Skin of body (tissue), 2 donors: ENCODE data around the gene SLC1A5. TPM values are rescaled to one million over a fixed set of nuclear protein-coding genes. Genes with fewer than 3 reads are reported as not detected.
A peak's percentile ranks its signal among the peaks of the same experiment; 100 is the strongest.
"Not testable (repeated sequence)": the region's sequence is repeated elsewhere in the genome, so short reads cannot be mapped to it uniquely, and the experiment has no call there.

Experiments used
- DNase-seq: peaks from one replicate; lab custom pipeline; 2025; lab: John Stamatoyannopoulos, UW
- total RNA-seq: library from RNA; depleted of rRNA; stranded (reverse); fragments of >200 nt; gene quantifications from one replicate; pipeline ENCODE4 v1.2.3, GENCODE V29; 2014

SLC1A5 gene
- 21.0 TPM for total RNA-seq

- DNase-seq, result peak; percentile 90
Observed at GRCh38 chr19:46788262-46788967, at the start of gene SLC1A5. TSS of gene SLC1A5 (minus strand) at chr19:46788594. CDS start at chr19:46787965, 629 bp downstream.

GRCh38 chr19:46838160-46838559, 49.8 kb upstream of the SLC1A5 start:
- DNase-seq, result no peak

- DNase-seq, result no peak
Observed at GRCh38 chr19:46834984-46835383, 46.6 kb upstream of the SLC1A5 start.

GRCh38 chr19:46834121-46834520, 45.7 kb upstream of the SLC1A5 start:
- DNase-seq, result no peak

- no peak for DNase-seq
Observed at GRCh38 chr19:46830864-46831263, 42.5 kb upstream of the SLC1A5 start.

- no peak for DNase-seq
Observed at GRCh38 chr19:46828484-46828883, 40.1 kb upstream of the SLC1A5 start.

GRCh38 chr19:46825731-46826055, 37.3 kb upstream of the SLC1A5 start:
- DNase-seq, result no peak

- DNase-seq, result no peak
Observed at GRCh38 chr19:46824890-46825730, 36.7 kb upstream of the SLC1A5 start.

- no peak for DNase-seq
Observed at GRCh38 chr19:46823049-46823448, 34.7 kb upstream of the SLC1A5 start.

GRCh38 chr19:46822410-46822787, 34.0 kb upstream of the SLC1A5 start:
- DNase-seq, result not testable (repeated sequence)

- DNase-seq, result no peak
Observed at GRCh38 chr19:46821512-46822409, 33.4 kb upstream of the SLC1A5 start.

GRCh38 chr19:46818812-46819211, 30.4 kb upstream of the SLC1A5 start:
- no peak for DNase-seq

- DNase-seq, result no peak
Observed at GRCh38 chr19:46815833-46816627, 27.6 kb upstream of the SLC1A5 start.

- no peak for DNase-seq
Observed at GRCh38 chr19:46813839-46814358, 25.5 kb upstream of the SLC1A5 start.

- no peak for DNase-seq
Observed at GRCh38 chr19:46812977-46813838, 24.8 kb upstream of the SLC1A5 start.

GRCh38 chr19:46809534-46810272, 21.3 kb upstream of the SLC1A5 start:
- no peak for DNase-seq

GRCh38 chr19:46806656-46807055, 18.3 kb upstream of the SLC1A5 start:
- no peak for DNase-seq

GRCh38 chr19:46804432-46804831, 16.0 kb upstream of the SLC1A5 start:
- DNase-seq, result not testable (repeated sequence)

- no peak for DNase-seq
Observed at GRCh38 chr19:46803555-46803954, 15.2 kb upstream of the SLC1A5 start.
